Activated naive CD8-positive, alpha-beta T cell treated with anti-CD3 and anti-CD28 coated beads for 36 hours (primary cell): ENCODE results near the gene ZNF777. TPM values are rescaled to one million over a fixed set of nuclear protein-coding genes. Genes with fewer than 3 reads are reported as not detected.

Experiments
- DNase-seq: peaks from one replicate; pipeline ENCODE4 v3.0.0; 2021
- H3K27ac Mint-ChIP-seq: one replicate; pipeline ENCODE4 v1.8.0; 2022; ENCODE audit warnings: mild to moderate bottlenecking, moderate library complexity, mixed read lengths
- H3K27me3 Mint-ChIP-seq: one replicate; pipeline ENCODE4 v1.8.0; 2022; ENCODE audit warnings: mild to moderate bottlenecking, mixed read lengths
- H3K36me3 Mint-ChIP-seq: one replicate; pipeline ENCODE4 v1.8.0; 2021; ENCODE audit warnings: mild to moderate bottlenecking, mixed read lengths
- H3K4me1 Mint-ChIP-seq: one replicate; pipeline ENCODE4 v1.8.0; 2021; ENCODE audit warnings: mixed read lengths
- H3K4me3 Mint-ChIP-seq: one replicate; pipeline ENCODE4 v1.8.0; 2022; ENCODE audit warnings: mild to moderate bottlenecking, moderate library complexity, mixed read lengths
- H3K9me3 Mint-ChIP-seq: one replicate; pipeline ENCODE4 v1.8.0; 2022; ENCODE audit warnings: mixed read lengths
- total RNA-seq, 2 experiments: library from RNA; stranded (reverse); gene quantifications; one replicate each; pipeline ENCODE4 v1.2.3, GENCODE V29; 2021

The ZNF777 gene
- total RNA-seq, 2 experiments from 2014 or later: 18.9 to 19.3 TPM

- no peak overlapping the region for H3K4me3 Mint-ChIP-seq
- H3K9me3 Mint-ChIP-seq: no peaks in the 10 kb centered on the region
- H3K27ac Mint-ChIP-seq: no peak overlapping the region
- DNase-seq: no peak
- H3K36me3 Mint-ChIP-seq: peaks cover 30% of the 10 kb centered on the region
- H3K27me3 Mint-ChIP-seq: no peaks in the 10 kb centered on the region
- peaks cover 9% of the 10 kb centered on the region for H3K4me1 Mint-ChIP-seq
These were observed 29.4 kb upstream of the ZNF777 start for GRCh38 chr7:149490083-149490760.

DNA sequence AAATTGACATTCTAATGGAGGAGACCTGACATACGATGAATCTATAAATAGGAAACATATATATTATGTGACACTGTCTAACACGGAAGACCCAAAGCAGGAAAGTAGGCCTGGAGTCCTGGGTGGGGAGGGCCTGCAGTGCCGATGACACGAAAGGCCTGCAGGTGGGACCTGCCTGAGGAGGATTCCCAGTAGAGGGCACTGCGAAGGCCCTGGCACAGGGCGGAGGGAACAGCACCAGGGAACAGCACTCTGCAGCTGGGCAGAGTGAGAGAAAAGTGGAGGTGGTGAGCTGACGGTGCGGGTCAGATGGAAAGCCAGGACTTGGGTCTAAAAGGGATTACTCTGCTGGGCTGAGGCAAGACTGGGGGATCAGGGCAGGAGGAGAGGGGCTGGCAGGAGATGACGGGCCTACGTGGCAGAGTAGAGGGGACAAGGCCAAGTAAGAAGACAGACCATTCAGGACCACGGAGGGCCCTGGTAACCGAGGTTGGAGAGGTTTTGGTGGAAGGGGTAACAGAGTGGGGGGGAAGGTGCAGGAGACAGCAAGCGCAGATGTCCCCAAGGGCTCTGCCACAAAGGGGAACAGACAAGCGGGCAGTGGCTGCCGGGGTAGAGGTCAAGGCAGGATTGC is 28.6 kb upstream of the ZNF777 start:
- Mint-ChIP-seq H3K4me3 (no peak overlapping the region), H3K9me3 (no peaks in the 10 kb centered on the region), H3K4me1 (peaks cover 3% of the 10 kb centered on the region), H3K36me3 (peaks cover 32% of the 10 kb centered on the region), H3K27me3 (no peaks in the 10 kb centered on the region), H3K27ac (no peak overlapping the region)
- no peak for DNase-seq

DNA sequence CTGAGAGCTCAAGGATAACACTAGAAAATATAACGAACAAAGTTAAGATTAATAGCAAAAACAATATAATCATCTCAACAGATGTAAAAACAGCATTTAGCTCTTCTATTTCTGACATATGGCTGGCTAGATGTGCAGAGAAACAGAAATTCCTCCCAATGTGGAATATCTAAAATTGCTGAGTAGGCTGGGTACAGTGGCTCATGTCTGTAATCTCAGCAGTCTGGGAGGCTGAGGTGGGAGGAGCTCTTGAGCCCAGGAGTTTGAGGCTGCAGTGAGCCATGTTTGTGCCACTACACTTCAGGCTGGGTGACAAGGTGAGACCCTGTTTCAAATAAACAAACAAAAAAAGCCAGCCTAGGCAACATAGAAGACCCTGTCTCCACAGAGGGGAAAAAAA is 18.7 kb upstream of the ZNF777 start:
- Mint-ChIP-seq H3K4me3 (no peak overlapping the region), H3K9me3 (peaks cover 6% of the 10 kb centered on the region), H3K4me1 (no peaks in the 10 kb centered on the region), H3K36me3 (peaks cover 30% of the 10 kb centered on the region), H3K27me3 (no peaks in the 10 kb centered on the region), H3K27ac (no peak overlapping the region)
- DNase-seq: no peak

GRCh38 chr7:149478754-149479153 is 17.9 kb upstream of the ZNF777 start:
- H3K27me3 Mint-ChIP-seq: no peaks in the 10 kb centered on the region
- H3K9me3 Mint-ChIP-seq: peaks cover 6% of the 10 kb centered on the region
- no peak for DNase-seq
- no peaks in the 10 kb centered on the region for H3K4me1 Mint-ChIP-seq
- peaks cover 35% of the 10 kb centered on the region for H3K36me3 Mint-ChIP-seq
- H3K27ac Mint-ChIP-seq: peak overlapping the region; percentile 25
- H3K4me3 Mint-ChIP-seq: no peak overlapping the region

DNA sequence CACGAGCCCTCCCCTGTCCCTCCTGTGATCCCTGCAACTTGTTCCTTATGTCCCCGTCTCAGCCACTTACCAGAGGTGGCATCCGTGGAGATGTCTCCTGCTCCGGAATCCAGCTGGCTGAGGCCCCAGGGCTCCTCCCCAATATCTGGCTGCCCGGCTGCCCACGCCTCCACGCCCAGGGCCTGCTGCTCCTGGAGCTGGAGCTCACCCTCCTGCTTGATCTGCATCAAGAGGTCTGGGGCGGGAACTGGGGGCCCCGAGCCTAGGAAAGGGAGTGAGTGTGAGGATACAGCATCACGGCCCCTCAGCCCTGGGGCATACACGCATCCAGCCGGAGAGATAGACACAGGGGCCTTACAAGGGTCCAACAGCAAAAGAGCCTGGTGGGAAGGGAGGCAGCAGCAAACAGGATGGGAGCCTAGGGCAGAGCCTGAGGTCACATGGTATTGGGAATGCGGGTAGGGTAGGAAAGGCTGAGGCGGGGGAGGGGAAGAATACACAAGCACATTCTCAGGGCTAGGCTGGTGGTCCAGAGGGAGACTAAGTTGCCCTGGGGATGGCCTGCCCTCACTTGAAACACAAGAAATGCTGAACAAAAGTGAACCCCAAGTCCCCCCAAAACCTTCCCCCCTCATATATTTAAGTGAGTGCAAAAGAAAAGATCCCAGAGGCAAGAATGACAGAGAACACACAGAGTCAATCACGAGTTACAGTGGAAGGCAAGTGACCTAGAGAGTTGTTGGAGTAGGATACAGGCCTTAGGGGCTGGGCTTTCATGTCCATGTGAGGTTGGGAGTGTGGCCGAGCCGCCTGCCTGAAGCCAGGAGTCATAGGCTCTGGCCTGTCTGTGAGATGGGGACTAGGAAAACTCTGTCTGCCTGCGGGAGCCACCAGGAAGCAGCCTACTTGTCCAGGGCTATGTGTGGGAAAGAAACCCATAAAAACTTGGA is 16.9 kb upstream of the ZNF777 start:
- Mint-ChIP-seq H3K4me3 (no peak overlapping the region), H3K4me1 (no peaks in the 10 kb centered on the region), H3K27me3 (no peaks in the 10 kb centered on the region), H3K36me3 (peaks cover 39% of the 10 kb centered on the region), H3K27ac (no peak overlapping the region), H3K9me3 (peaks cover 6% of the 10 kb centered on the region)
- DNase-seq: no peak

- no peak for DNase-seq
- Mint-ChIP-seq H3K4me3 (no peak overlapping the region), H3K9me3 (peaks cover 6% of the 10 kb centered on the region), H3K27ac (no peak overlapping the region), H3K27me3 (no peaks in the 10 kb centered on the region), H3K4me1 (no peaks in the 10 kb centered on the region), H3K36me3 (peaks cover 43% of the 10 kb centered on the region)
These were observed 15.9 kb upstream of the ZNF777 start for GRCh38 chr7:149476791-149477190.

- H3K27ac Mint-ChIP-seq: no peak overlapping the region
- peaks cover 44% of the 10 kb centered on the region for H3K36me3 Mint-ChIP-seq
These were observed 14.5 kb upstream of the ZNF777 start for GRCh38 chr7:149475121-149476045.

GRCh38 chr7:149474309-149475120 is 13.7 kb upstream of the ZNF777 start:
- peaks cover 40% of the 10 kb centered on the region for H3K36me3 Mint-ChIP-seq
- no peaks in the 10 kb centered on the region for H3K27me3 Mint-ChIP-seq
- H3K9me3 Mint-ChIP-seq: peaks cover 6% of the 10 kb centered on the region
- H3K27ac Mint-ChIP-seq: no peak overlapping the region
- DNase-seq: no peak
- no peak overlapping the region for H3K4me3 Mint-ChIP-seq
- no peaks in the 10 kb centered on the region for H3K4me1 Mint-ChIP-seq

More at GRCh38 chr7:149475121-149476045, 14.5 kb upstream of the ZNF777 start:
- no peaks in the 10 kb centered on the region for H3K27me3 Mint-ChIP-seq
- no peak overlapping the region for H3K4me3 Mint-ChIP-seq
- no peak for DNase-seq
- no peaks in the 10 kb centered on the region for H3K4me1 Mint-ChIP-seq
- peaks cover 6% of the 10 kb centered on the region for H3K9me3 Mint-ChIP-seq

GRCh38 chr7:149473251-149473650 is 12.4 kb upstream of the ZNF777 start:
- no peaks in the 10 kb centered on the region for H3K4me1 Mint-ChIP-seq
- no peaks in the 10 kb centered on the region for H3K27me3 Mint-ChIP-seq
- H3K9me3 Mint-ChIP-seq: no peaks in the 10 kb centered on the region
- no peak for DNase-seq
- H3K27ac Mint-ChIP-seq: no peak overlapping the region
- H3K4me3 Mint-ChIP-seq: no peak overlapping the region
- H3K36me3 Mint-ChIP-seq: peaks cover 28% of the 10 kb centered on the region

GRCh38 chr7:149471289-149471953 is 10.6 kb upstream of the ZNF777 start:
- DNase-seq: no peak
- Mint-ChIP-seq H3K4me3 (no peak overlapping the region), H3K4me1 (no peaks in the 10 kb centered on the region), H3K27me3 (peaks cover 3% of the 10 kb centered on the region), H3K36me3 (peaks cover 22% of the 10 kb centered on the region), H3K9me3 (no peaks in the 10 kb centered on the region), H3K27ac (no peak overlapping the region)

DNA sequence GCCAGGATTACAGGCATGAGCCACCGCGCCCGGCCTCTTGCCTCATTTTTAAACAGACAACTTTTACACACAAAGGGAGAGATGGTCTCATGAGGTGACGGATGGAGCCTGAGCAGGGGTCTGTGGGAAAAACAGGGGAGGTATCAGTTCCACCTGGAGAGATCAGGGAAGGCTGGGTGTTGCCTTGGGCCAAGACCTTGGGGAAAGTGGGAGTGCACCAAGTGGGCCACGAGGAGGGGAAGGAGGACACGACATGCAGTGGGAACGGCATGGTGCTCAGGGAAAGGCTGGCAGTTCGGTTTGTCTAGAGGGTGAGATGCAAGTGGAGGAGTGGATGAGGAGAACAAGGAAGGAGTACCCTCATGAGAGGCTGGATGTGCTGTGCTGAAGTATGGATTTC is 8.9 kb upstream of the ZNF777 start:
- Mint-ChIP-seq H3K4me3 (no peak overlapping the region), H3K9me3 (peaks cover 1% of the 10 kb centered on the region), H3K4me1 (no peaks in the 10 kb centered on the region), H3K27me3 (peaks cover 12% of the 10 kb centered on the region), H3K36me3 (peaks cover 20% of the 10 kb centered on the region), H3K27ac (no peak overlapping the region)
- DNase-seq: no peak

DNA sequence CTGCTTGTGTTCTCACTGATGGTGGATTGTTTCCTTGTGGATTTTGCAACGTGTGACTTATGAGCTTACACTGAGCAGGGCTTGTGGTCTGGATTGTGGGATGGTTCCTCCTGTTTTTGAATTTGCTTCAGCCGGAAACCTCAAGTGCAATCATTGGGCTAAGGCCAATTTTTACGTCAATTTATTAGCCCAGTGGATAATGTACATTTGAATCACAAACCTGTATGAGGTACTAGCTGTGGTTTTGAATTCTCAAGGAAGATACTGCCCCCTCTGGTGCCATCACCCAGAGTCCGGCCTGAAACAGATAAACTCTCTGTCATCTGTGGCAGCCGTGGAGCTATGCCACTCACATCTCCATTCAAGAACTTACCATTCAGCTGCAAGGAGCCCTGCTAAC is 7.3 kb upstream of the ZNF777 start:
- DNase-seq: no peak
- H3K4me3 Mint-ChIP-seq: no peak overlapping the region
- H3K4me1 Mint-ChIP-seq: no peaks in the 10 kb centered on the region
- peaks cover 14% of the 10 kb centered on the region for H3K36me3 Mint-ChIP-seq
- H3K27me3 Mint-ChIP-seq: peaks cover 12% of the 10 kb centered on the region
- peaks cover 1% of the 10 kb centered on the region for H3K9me3 Mint-ChIP-seq
- no peak overlapping the region for H3K27ac Mint-ChIP-seq

GRCh38 chr7:149467321-149467859 is 6.5 kb upstream of the ZNF777 start:
- DNase-seq: no peak
- no peak overlapping the region for H3K27ac Mint-ChIP-seq
- H3K4me3 Mint-ChIP-seq: no peak overlapping the region
- peaks cover 1% of the 10 kb centered on the region for H3K9me3 Mint-ChIP-seq
- H3K27me3 Mint-ChIP-seq: peaks cover 12% of the 10 kb centered on the region
- no peaks in the 10 kb centered on the region for H3K4me1 Mint-ChIP-seq
- peaks cover 10% of the 10 kb centered on the region for H3K36me3 Mint-ChIP-seq
